IMR-90 (cell line): ENCODE data around the gene ADGRG4. TPM values are rescaled to one million over a fixed set of nuclear protein-coding genes. Genes with fewer than 3 reads are reported as not detected.

ENCODE experiments used
- ATAC-seq: fragments of 200-7000 bp; cut with Tn5 transposase; 2 replicates; pipeline ENCODE4 v1.9.1; 2020; ENCODE audit warnings: low read depth, mild to moderate bottlenecking, moderate library complexity
- BruUV-seq: library from RNA; stranded (reverse); fragments of 400-500 nt; replicated peaks from 2 replicates; lab custom pipeline; 2021; lab: Mats Ljungman, UMichigan
- CTCF ChIA-PET: fragments of 300-600 bp; formaldehyde crosslinking; extraction: SDS; loops from one replicate; lab custom pipeline; 2021; ENCODE audit warnings: antibody characterized with exemption; lab: Yijun Ruan, JAX
- POLR2A ChIA-PET: fragments of 300-600 bp; sonication (Branson Sonifier 250); formaldehyde crosslinking; loops from one replicate; lab custom pipeline; 2022; ENCODE audit warnings: antibody characterized with exemption; ENCODE audit not compliant: unreplicated experiment; lab: Charles Lee
- DNase-seq: peaks from one replicate; pipeline ENCODE4 v3.0.0; 2013
- H2AFZ ChIP-seq: replicated peaks from 2 replicates; pipeline ENCODE3; 2013; ENCODE audit warnings: low read length, mild to moderate bottlenecking; ENCODE audit not compliant: poor library complexity
- H2AK5ac ChIP-seq: 2 replicates; pipeline ENCODE4 v1.6.1; 2013; ENCODE audit warnings: low read depth, low read length, inconsistent platforms
- H2AK9ac ChIP-seq: replicated peaks from 2 replicates; pipeline ENCODE3; 2013; ENCODE audit warnings: mild to moderate bottlenecking, low read depth, low read length, moderate library complexity; ENCODE audit not compliant: poor library complexity
- H2BK120ac ChIP-seq: 2 replicates; pipeline ENCODE4 v1.6.1; 2013; ENCODE audit warnings: low read depth, low read length, inconsistent platforms
- H2BK15ac ChIP-seq: 3 replicates; pipeline ENCODE4 v1.6.1; 2013; ENCODE audit warnings: low read depth, low read length, inconsistent platforms
- H2BK20ac ChIP-seq: 2 replicates; pipeline ENCODE4 v1.6.1; 2013; ENCODE audit warnings: low read depth, mild to moderate bottlenecking, inconsistent platforms, low read length, moderate library complexity
- H2BK5ac ChIP-seq: 2 replicates; pipeline ENCODE4 v1.6.1; 2013; ENCODE audit warnings: mild to moderate bottlenecking, low read depth, low read length, inconsistent platforms; ENCODE audit not compliant: poor library complexity, severe bottlenecking
- H3K14ac ChIP-seq: replicated peaks from 2 replicates; pipeline ENCODE4 v1.6.1; 2013; ENCODE audit warnings: low read depth, low read length, inconsistent platforms
- H3K18ac ChIP-seq: 2 replicates; pipeline ENCODE4 v1.6.1; 2013; ENCODE audit warnings: low read depth, low read length, control low read depth
- H3K23ac ChIP-seq: 2 replicates; pipeline ENCODE4 v1.6.1; 2013; ENCODE audit warnings: low read depth, low read length, inconsistent platforms
- H3K27ac ChIP-seq: 2 replicates; pipeline ENCODE4 v1.5.1; 2013; ENCODE audit warnings: mild to moderate bottlenecking, control low read depth, low read length; ENCODE audit not compliant: insufficient read depth
- H3K27me3 ChIP-seq: 2 replicates; pipeline ENCODE4 v1.6.1; 2013; ENCODE audit warnings: low read length; ENCODE audit not compliant: control insufficient read depth, insufficient read depth
- H3K36me3 ChIP-seq: 2 replicates; pipeline ENCODE4 v1.6.1; 2013; ENCODE audit warnings: low read length, mixed read lengths; ENCODE audit not compliant: control insufficient read depth, insufficient read depth
- H3K4ac ChIP-seq: 2 replicates; pipeline ENCODE4 v1.6.1; 2013; ENCODE audit warnings: low read depth, low read length, inconsistent platforms
- H3K4me1 ChIP-seq: 2 replicates; pipeline ENCODE4 v1.6.1; 2013; ENCODE audit warnings: low read length, mixed read lengths; ENCODE audit not compliant: control insufficient read depth, insufficient read depth
- H3K4me2 ChIP-seq: 2 replicates; pipeline ENCODE4 v1.6.1; 2013; ENCODE audit warnings: low read depth, mild to moderate bottlenecking, control low read depth, low read length, moderate library complexity
- H3K4me3 ChIP-seq: 2 replicates; pipeline ENCODE4 v1.5.1; 2013; ENCODE audit warnings: low read depth, mild to moderate bottlenecking, control low read depth, low read length, moderate library complexity; ENCODE audit not compliant: insufficient read depth
- H3K56ac ChIP-seq: 2 replicates; pipeline ENCODE4 v1.6.1; 2013; ENCODE audit warnings: low read length, inconsistent platforms; ENCODE audit not compliant: insufficient read depth; ENCODE audit errors: extremely low read depth
- H3K79me1 ChIP-seq, 2 experiments: 2 replicates each; pipeline ENCODE4 v1.6.1; 2013; ENCODE audit warnings: low read length in 2 of 2, inconsistent platforms in 1 of 2, low read depth in 1 of 2
- H3K9ac ChIP-seq: 2 replicates; pipeline ENCODE4 v1.6.1; 2013; ENCODE audit warnings: low read depth, low read length, control low read depth
- H3K9me1 ChIP-seq: 2 replicates; pipeline ENCODE4 v1.6.1; 2013; ENCODE audit warnings: low read length, inconsistent platforms; ENCODE audit not compliant: insufficient read depth
- H3K9me3 ChIP-seq: 2 replicates; pipeline ENCODE4 v1.6.1; 2013; ENCODE audit warnings: low read length; ENCODE audit not compliant: control insufficient read depth, insufficient read depth
- H4K20me1 ChIP-seq: 2 replicates; pipeline ENCODE4 v1.6.1; 2013; ENCODE audit warnings: low read length, inconsistent platforms; ENCODE audit not compliant: insufficient read depth
- H4K5ac ChIP-seq: 2 replicates; pipeline ENCODE4 v1.6.1; 2013; ENCODE audit warnings: mild to moderate bottlenecking, low read depth, low read length, control low read depth
- H4K8ac ChIP-seq, 2 experiments: 2 replicates each; pipeline ENCODE4 v1.6.1; 2013; ENCODE audit warnings: low read depth in 2 of 2, low read length in 2 of 2, control low read depth in 1 of 2, inconsistent platforms in 1 of 2
- H4K91ac ChIP-seq: 2 replicates; pipeline ENCODE4 v1.6.1; 2013; ENCODE audit warnings: low read depth, low read length, inconsistent platforms; ENCODE audit not compliant: insufficient read depth
- CEBPB ChIP-seq: IDR thresholded peaks from 2 replicates; pipeline ENCODE4 v1.6.1; 2012; ENCODE audit warnings: low read depth, low read length, improper control_type of control experiment
- CHD1 ChIP-seq: IDR thresholded peaks from 2 replicates; pipeline ENCODE4 v1.6.1; 2012; ENCODE audit warnings: low read depth, low read length, improper control_type of control experiment
- CTCF ChIP-seq: conservative IDR thresholded peaks from 2 replicates; pipeline ENCODE4 v1.5.1; 2012; ENCODE audit warnings: mild to moderate bottlenecking, low read depth, low read length, improper control_type of control experiment
- ELK1 ChIP-seq: fragments of 150-350 bp; IDR thresholded peaks from 2 replicates; pipeline ENCODE4 v1.6.1; 2016; ENCODE audit warnings: low read depth, mild to moderate bottlenecking, low read length, moderate library complexity, borderline replicate concordance
- FOS ChIP-seq: fragments of 150-350 bp; IDR thresholded peaks from 2 replicates; pipeline ENCODE4 v1.6.1; 2016; ENCODE audit warnings: low read depth, low read length
- MAFK ChIP-seq: IDR thresholded peaks from 2 replicates; pipeline ENCODE4 v1.6.1; 2012; ENCODE audit warnings: low read depth, low read length, improper control_type of control experiment
- MAZ ChIP-seq: IDR thresholded peaks from 2 replicates; pipeline ENCODE4 v1.6.1; 2012; ENCODE audit warnings: low read depth, mild to moderate bottlenecking, low read length, improper control_type of control experiment, moderate library complexity, borderline replicate concordance
- NFE2L2 ChIP-seq: fragments of 150-350 bp; IDR thresholded peaks from 2 replicates; pipeline ENCODE4 v1.6.1; 2016; ENCODE audit warnings: low read depth, mild to moderate bottlenecking, low read length
- POLR2A ChIP-seq: IDR thresholded peaks from 2 replicates; pipeline ENCODE4 v1.6.1; 2012; ENCODE audit warnings: mild to moderate bottlenecking, low read depth, low read length
- RAD21 ChIP-seq: IDR thresholded peaks from 2 replicates; pipeline ENCODE4 v1.6.1; 2012; ENCODE audit warnings: low read length, improper control_type of control experiment
- RCOR1 ChIP-seq: IDR thresholded peaks from 2 replicates; pipeline ENCODE4 v1.6.1; 2012; ENCODE audit warnings: mild to moderate bottlenecking, low read length, improper control_type of control experiment; ENCODE audit not compliant: insufficient replicate concordance
- RFX5 ChIP-seq: IDR thresholded peaks from 2 replicates; pipeline ENCODE4 v1.8.0; 2012; ENCODE audit warnings: low read depth, mild to moderate bottlenecking, low read length, moderate library complexity
- SMC3 ChIP-seq: fragments of 150-350 bp; IDR thresholded peaks from 2 replicates; pipeline ENCODE4 v1.6.1; 2016; ENCODE audit warnings: low read depth, mild to moderate bottlenecking, antibody characterized with exemption, low read length, moderate library complexity
- USF2 ChIP-seq: fragments of 150-350 bp; IDR thresholded peaks from 2 replicates; pipeline ENCODE4 v1.6.1; 2017; ENCODE audit warnings: mild to moderate bottlenecking, antibody characterized with exemption, low read length, low read depth
- WGBS, 2 experiments: methylation state at CpG; one replicate each; pipeline versions ENCODE4 v1.1.5 to v1.1.7; 2013; ENCODE audit warnings: missing lambda C conversion rate in 2 of 2; ENCODE audit not compliant: insufficient read length in 1 of 2; ENCODE audit errors: extremely low coverage in 2 of 2; 5-methylcytosine and 5-hydroxymethylcytosine counted together
- dilution Hi-C: fragments of 300-500 bp; cut with HindIII; formaldehyde crosslinking; loops from one replicate; pipeline ENCODE4 v1.14.3; 2018; ENCODE audit warnings: low sequenced_read_pairs; ENCODE audit not compliant: unreplicated experiment
- in situ Hi-C: fragments of 300-500 bp; cut with MboI; formaldehyde crosslinking; loops from 3 replicates; pipeline ENCODE4 v1.14.3; 2019; ENCODE audit warnings: low sequenced_read_pairs, inconsistent platforms, mixed read lengths
- intact Hi-C: fragments of 100-400 bp; cut with micrococcal nuclease; formaldehyde crosslinking; loops from 2 replicates; pipeline ENCODE4 v1.10.0; 2022
- polyA plus RNA-seq, 3 experiments: library from polyadenylated mRNA; depleted of rRNA; stranded (reverse); fragments of >200 nt; gene quantifications; 2 replicates each; pipeline ENCODE4 v1.2.3, GENCODE V29; 2012; ENCODE audit warnings: low replicate concordance in 1 of 3
- total RNA-seq: library from RNA; depleted of rRNA; stranded (reverse); fragments of >200 nt; gene quantifications from 2 replicates; pipeline ENCODE4 v1.2.3, GENCODE V29; 2012

Gene ADGRG4
- total and polyA plus RNA-seq, 2 of the 4 experiments (the other 2 are of a cell fraction), result under 0.01 TPM; not detected in 1

GRCh38 chrX:136386173-136386572, 85.4 kb downstream of the ADGRG4 start:
- Histone ChIP-seq H3K14ac (no peak overlapping the region), H4K8ac (no peak overlapping the region), H3K18ac (no peak overlapping the region), H2BK5ac (no peak overlapping the region), H2AK5ac (no peak overlapping the region), H2BK120ac (no peak overlapping the region), H3K27ac (no peak overlapping the region), H4K91ac (no peak overlapping the region), H4K20me1 (no peaks in the 10 kb centered on the region), H3K27me3 (peaks cover 4% of the 10 kb centered on the region; the same call in 1 of the 2 replicates), H3K36me3 (no peaks in the 10 kb centered on the region), H3K4ac (no peak overlapping the region), H3K9ac (no peak overlapping the region), H2AK9ac (no peak overlapping the region), H3K4me3 (no peak overlapping the region), H3K79me1 (no peaks in the 10 kb centered on the region), H4K5ac (no peak overlapping the region), H3K9me1 (no peaks in the 10 kb centered on the region), H3K23ac (no peak overlapping the region), H3K4me2 (no peak overlapping the region), H2BK15ac (no peak overlapping the region), H3K4me1 (no peaks in the 10 kb centered on the region), H2AFZ (no peak overlapping the region), H3K9me3 (no peaks in the 10 kb centered on the region), H2BK20ac (no peak overlapping the region), H3K56ac (no peak overlapping the region)
- dilution Hi-C loops (no loop called here), in situ Hi-C loops (no loop called here), intact Hi-C loops (no loop called here)
- ATAC-seq (no peak), DNase-seq (no peak)
- TF ChIP-seq CTCF (no peak), MAZ (no peak), RFX5 (no peak), ELK1 (no peak), MAFK (no peak), USF2 (no peak), RAD21 (no peak), SMC3 (no peak), FOS (no peak), NFE2L2 (no peak), CHD1 (no peak), POLR2A (no peak), CEBPB (no peak), RCOR1 (no peak)
- ChIA-PET POLR2A (interaction anchor here (0.5 kb wide), 1 partner anchor 21 kb away, joined by 3 read pairs; no protein-coding TSS in a partner anchor), CTCF (no interaction called here)
- BruUV-seq, result no TSS peak
- WGBS, 2 experiments, result no CpG with 5 or more reads among the region's 1 CpG
